ENCODE data around the gene OR2Z1.
"Not testable (repeated sequence)": the region's sequence is repeated elsewhere in the genome, so short reads cannot be mapped to it uniquely, and the experiment has no call there.

The OR2Z1 gene

DNA sequence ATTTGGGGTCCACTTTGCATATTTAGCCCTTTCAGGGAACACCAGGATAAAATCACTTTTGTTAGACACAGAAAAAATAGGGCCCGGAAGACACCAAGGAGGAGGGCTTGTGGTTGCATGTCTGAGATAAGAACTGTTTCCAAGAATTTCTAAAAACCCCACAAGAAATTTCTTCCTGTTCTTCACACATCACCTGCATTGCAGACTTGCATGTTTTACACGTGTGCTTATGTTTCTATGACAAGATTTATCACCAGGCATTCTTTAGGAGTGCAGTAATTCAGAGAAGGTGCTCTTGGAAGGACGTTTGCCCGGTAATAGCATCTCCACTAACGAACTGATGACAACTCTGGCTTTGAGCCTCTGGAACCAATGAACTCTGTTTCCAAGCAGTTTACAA lies 15.7 kb upstream of the OR2Z1 start:
- Histone ChIP-seq H3K36me3 (ENCODE audit: control insufficient read depth, insufficient read depth, low read length) (no peaks in the 10 kb centered on the region), H3K27ac (no peak overlapping the region), H3K4me1 (no peaks in the 10 kb centered on the region), H3K27me3 (ENCODE audit: control insufficient read depth, insufficient read depth, low read length) (no peaks in the 10 kb centered on the region), H3K9ac (no peak overlapping the region), H3K4me2 (ENCODE audit: low read length) (no peak overlapping the region), H3K4me3 (ENCODE audit: low read depth, low read length) (no peak overlapping the region), H2AFZ (no peak overlapping the region), H3K79me2 (no peaks in the 10 kb centered on the region), H3K9me3 (ENCODE audit: control insufficient read depth, low read length) (no peaks in the 10 kb centered on the region)
- TF ChIP-seq, protein P1, sequence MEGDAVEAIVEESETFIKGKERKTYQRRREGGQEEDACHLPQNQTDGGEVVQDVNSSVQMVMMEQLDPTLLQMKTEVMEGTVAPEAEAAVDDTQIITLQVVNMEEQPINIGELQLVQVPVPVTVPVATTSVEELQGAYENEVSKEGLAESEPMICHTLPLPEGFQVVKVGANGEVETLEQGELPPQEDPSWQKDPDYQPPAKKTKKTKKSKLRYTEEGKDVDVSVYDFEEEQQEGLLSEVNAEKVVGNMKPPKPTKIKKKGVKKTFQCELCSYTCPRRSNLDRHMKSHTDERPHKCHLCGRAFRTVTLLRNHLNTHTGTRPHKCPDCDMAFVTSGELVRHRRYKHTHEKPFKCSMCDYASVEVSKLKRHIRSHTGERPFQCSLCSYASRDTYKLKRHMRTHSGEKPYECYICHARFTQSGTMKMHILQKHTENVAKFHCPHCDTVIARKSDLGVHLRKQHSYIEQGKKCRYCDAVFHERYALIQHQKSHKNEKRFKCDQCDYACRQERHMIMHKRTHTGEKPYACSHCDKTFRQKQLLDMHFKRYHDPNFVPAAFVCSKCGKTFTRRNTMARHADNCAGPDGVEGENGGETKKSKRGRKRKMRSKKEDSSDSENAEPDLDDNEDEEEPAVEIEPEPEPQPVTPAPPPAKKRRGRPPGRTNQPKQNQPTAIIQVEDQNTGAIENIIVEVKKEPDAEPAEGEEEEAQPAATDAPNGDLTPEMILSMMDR (IDR thresholded peaks at IDR 0.05) = no peak

DNA sequence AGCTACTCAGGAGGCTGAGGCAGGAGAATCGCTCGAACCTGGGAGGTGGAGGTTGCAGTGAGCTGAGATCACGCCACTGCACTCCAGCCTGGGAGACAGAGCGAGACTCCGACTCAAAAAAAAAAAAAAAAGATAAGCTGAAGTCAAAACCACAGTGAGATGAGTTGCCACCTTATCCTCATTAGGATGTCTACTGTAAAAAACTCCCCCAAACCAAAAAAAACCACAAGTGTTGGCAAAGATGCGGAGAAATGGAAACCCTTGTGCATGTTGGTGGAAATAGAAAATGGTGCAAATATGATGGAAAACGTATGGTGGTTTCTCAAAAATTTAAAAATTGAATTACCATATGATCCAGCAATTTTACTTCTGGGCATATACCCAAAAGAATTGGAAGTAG lies 11.1 kb upstream of the OR2Z1 start:
- H3K27ac ChIP-seq = not testable (repeated sequence)

DNA sequence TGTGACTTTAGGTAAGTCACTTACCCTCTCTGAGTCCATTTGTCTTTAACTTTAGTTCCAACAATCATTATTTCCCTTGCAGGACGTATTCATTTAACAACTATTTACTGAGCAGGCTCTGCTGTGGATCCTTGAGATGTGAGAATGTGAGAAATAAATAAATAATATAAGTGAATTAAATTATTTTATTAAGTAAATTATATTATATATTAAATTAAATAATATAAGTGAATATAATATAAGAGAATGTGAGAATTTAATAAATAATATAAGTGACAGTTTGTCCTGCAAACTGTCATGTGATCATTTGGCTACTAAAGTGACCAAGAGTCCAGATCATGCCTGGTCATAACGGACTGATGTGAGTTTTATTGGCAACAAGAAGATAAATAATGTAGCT lies 598 bp downstream of the OR2Z1 start:
- Histone ChIP-seq H3K4me1 (no peaks in the 10 kb centered on the region), H3K9ac (no peak overlapping the region), H3K27me3 (ENCODE audit: control insufficient read depth, insufficient read depth, low read length) (no peaks in the 10 kb centered on the region), H3K4me2 (ENCODE audit: low read length) (no peak overlapping the region), H3K4me3 (ENCODE audit: low read depth, low read length) (no peak overlapping the region), H2AFZ (no peak overlapping the region), H3K9me3 (ENCODE audit: control insufficient read depth, low read length) (no peaks in the 10 kb centered on the region), H3K79me2 (no peaks in the 10 kb centered on the region), H3K36me3 (ENCODE audit: control insufficient read depth, insufficient read depth, low read length) (no peaks in the 10 kb centered on the region), H3K27ac (no peak overlapping the region)
- TF ChIP-seq, protein P1 (IDR thresholded peaks at IDR 0.05) = no peak

More for the DNA sequence above, 11.1 kb upstream of the OR2Z1 start:
- H3K4me2 ChIP-seq (ENCODE audit: low read length); H3K4me3 ChIP-seq (ENCODE audit: low read depth, low read length); H3K9me3 ChIP-seq (ENCODE audit: control insufficient read depth, low read length); H3K4me1 ChIP-seq; H3K79me2 ChIP-seq; H3K27me3 ChIP-seq (ENCODE audit: control insufficient read depth, insufficient read depth, low read length); H2AFZ ChIP-seq; H3K9ac ChIP-seq; H3K36me3 ChIP-seq (ENCODE audit: control insufficient read depth, insufficient read depth, low read length): not testable (repeated sequence)

DNA sequence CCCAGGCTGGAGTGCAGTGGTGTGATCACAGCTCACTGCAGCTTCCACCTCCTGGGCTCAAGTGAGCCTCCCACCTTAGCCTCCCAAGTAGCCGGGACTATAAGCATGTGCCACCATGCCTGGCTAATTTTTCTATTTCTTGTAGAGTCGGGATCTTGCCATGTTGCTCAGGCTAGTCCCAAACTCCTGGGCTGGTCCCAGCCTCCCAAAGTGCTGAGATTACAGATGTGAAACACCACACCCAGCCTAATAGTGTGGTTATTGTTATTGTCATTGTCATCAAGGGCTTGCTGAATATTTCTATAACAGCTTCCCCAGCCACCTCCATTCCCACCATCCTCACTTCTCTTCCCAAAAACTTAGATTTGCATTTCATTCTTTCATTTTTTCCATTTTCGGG lies 2.8 kb downstream of the OR2Z1 start:
- no peaks in the 10 kb centered on the region for H3K27me3 ChIP-seq (ENCODE audit: control insufficient read depth, insufficient read depth, low read length)
- no peak overlapping the region for H2AFZ ChIP-seq
- H3K9me3 ChIP-seq (ENCODE audit: control insufficient read depth, low read length) = no peaks in the 10 kb centered on the region
- no peaks in the 10 kb centered on the region for H3K36me3 ChIP-seq (ENCODE audit: control insufficient read depth, insufficient read depth, low read length)
- no peaks in the 10 kb centered on the region for H3K79me2 ChIP-seq
- no peak overlapping the region for H3K4me2 ChIP-seq (ENCODE audit: low read length)
- no peak overlapping the region for H3K9ac ChIP-seq
- H3K27ac ChIP-seq = no peak overlapping the region
- no peak overlapping the region for H3K4me3 ChIP-seq (ENCODE audit: low read depth, low read length)
- TF ChIP-seq, protein P1 (IDR thresholded peaks at IDR 0.05) = no peak
- no peaks in the 10 kb centered on the region for H3K4me1 ChIP-seq

DNA sequence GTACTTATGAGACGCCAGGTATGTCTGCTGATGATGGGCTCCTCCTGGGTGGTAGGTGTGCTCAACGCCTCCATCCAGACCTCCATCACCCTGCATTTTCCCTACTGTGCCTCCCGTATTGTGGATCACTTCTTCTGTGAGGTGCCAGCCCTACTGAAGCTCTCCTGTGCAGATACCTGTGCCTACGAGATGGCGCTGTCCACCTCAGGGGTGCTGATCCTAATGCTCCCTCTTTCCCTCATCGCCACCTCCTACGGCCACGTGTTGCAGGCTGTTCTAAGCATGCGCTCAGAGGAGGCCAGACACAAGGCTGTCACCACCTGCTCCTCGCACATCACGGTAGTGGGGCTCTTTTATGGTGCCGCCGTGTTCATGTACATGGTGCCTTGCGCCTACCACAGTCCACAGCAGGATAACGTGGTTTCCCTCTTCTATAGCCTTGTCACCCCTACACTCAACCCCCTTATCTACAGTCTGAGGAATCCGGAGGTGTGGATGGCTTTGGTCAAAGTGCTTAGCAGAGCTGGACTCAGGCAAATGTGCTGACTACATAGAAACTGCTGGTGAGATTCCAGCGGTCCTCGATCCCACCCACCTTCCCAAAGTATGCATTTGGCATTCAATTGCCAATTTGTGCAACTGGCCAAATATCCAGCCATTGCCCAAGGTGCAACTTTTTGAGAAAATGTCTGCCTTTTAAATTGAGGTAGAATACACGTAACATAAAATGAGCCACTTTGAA lies 10.2 kb downstream of the OR2Z1 start:
- Histone ChIP-seq H3K4me3 (ENCODE audit: low read depth, low read length) (no peak overlapping the region), H3K4me1 (no peaks in the 10 kb centered on the region), H3K27me3 (ENCODE audit: control insufficient read depth, insufficient read depth, low read length) (no peaks in the 10 kb centered on the region), H2AFZ (no peak overlapping the region), H3K9me3 (ENCODE audit: control insufficient read depth, low read length) (no peaks in the 10 kb centered on the region), H3K4me2 (ENCODE audit: low read length) (no peak overlapping the region), H3K27ac (no peak overlapping the region), H3K9ac (no peak overlapping the region), H3K79me2 (no peaks in the 10 kb centered on the region), H3K36me3 (ENCODE audit: control insufficient read depth, insufficient read depth, low read length) (no peaks in the 10 kb centered on the region)
- TF ChIP-seq, protein P1 (IDR thresholded peaks at IDR 0.05) = no peak
